ENCODE results near the gene MYF6. TPM values are rescaled to one million over a fixed set of nuclear protein-coding genes. Genes with fewer than 3 reads are reported as not detected.

The MYF6 gene
- total RNA-seq, 1 donor from 2014 or later = not detected

DNA sequence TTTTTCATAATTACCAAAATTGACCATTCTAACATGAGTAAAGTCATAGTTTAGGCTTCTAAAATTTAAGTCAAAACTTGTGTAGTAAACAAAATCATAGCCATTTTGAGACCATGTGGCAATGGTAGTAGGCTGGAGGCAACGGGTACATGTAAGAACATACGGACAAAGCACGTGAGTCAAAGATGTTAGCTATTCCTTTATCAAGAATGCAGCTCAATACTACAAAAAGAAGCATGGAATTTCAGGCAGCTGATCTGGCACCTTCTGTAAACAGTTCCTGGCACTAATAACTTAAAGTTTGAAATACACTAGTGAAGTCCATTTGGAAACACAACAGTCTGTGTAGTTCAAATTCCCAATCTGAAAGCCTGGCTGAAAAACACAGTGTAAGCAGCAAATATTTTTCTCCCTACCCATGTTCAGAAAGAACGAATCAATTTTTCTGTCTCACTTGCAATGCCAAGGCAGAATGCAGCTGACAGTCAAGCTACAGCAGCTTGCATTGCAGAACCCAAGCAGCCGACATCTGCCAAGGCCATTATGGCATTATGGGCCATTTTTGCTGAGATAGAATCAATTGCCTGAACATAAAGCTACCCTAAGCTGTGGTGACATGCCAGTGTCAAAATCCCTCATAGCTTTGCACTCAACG is 38.5 kb downstream of the MYF6 start:
- no peak for DNase-seq (ENCODE audit: low spot score)
- intact Hi-C loops (cut with DNase I) = no loop called here
- no peak for ATAC-seq

GRCh38 chr12:80747800-80748199 is 40.4 kb downstream of the MYF6 start:
- ATAC-seq (no peak), DNase-seq (ENCODE audit: low spot score) (no peak)

GRCh38 chr12:80749456-80749855 is 42.0 kb downstream of the MYF6 start:
- ATAC-seq (no peak), DNase-seq (ENCODE audit: low spot score) (no peak)
- intact Hi-C loops (cut with DNase I) = no loop called here

More at GRCh38 chr12:80747800-80748199, 40.4 kb downstream of the MYF6 start:
- intact Hi-C loops (cut with DNase I) = no loop called here

DNA sequence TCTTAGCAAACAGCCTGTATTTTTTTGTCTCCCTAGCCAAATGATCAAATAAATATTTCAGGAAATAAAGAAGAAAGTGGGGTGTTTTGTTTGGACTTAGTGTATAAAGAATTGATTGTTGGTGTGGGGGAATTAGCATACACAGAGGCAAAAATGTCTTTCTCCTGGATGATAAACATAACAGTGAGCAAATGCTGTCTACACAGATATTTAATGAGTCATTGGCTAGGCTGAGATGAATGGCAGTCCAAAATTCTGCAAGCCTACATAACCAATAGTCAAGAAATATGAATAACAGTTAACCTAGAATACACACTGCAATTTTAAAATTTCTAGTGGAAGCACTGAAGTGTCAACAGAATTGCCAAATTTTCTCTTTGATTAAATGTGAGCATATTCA is 45.0 kb downstream of the MYF6 start:
- ATAC-seq = no peak
- no peak for DNase-seq (ENCODE audit: low spot score)
- intact Hi-C loops (cut with DNase I) = no loop called here

DNA sequence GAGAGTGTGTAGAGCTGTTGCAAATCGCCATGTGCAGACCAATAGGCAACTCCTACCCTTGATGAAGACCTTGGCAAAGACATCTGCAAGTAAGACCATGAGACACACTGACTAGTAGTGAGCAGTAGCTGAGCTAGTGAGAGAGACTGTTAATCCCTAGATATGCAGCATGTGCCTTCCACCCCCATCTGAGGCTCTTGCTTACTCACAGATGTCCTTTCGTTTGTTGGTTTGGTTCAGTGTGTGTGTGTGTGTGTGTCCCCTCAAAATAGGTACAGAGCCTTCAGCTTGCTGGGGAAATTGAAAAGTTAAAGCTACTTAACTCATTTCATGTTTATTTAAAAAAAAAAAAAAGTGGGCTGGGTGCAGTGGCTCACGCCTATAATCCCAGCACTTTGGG is 46.8 kb downstream of the MYF6 start:
- no peak for ATAC-seq
- DNase-seq (ENCODE audit: low spot score) = no peak
- intact Hi-C loops (cut with DNase I) = no loop called here

- DNase-seq (ENCODE audit: low spot score) = no peak
- ATAC-seq = no peak
- intact Hi-C loops (cut with DNase I) = no loop called here
Measured at GRCh38 chr12:80756875-80757274, 49.4 kb downstream of the MYF6 start.

Other genes with a start within 250 kb of the MYF6 start
- gene MYF5, start 9.3 kb downstream of the MYF6 start, total RNA-seq = not detected
- 16.5 TPM for gene LIN7A, start 230.3 kb downstream of the MYF6 start, total RNA-seq

Data from sciatic nerve (tissue), 2 donors.